K562 (cell line): ENCODE data around the gene IGF2BP1. TPM values are rescaled to one million over a fixed set of nuclear protein-coding genes. Genes with fewer than 3 reads are reported as not detected.

ENCODE experiments used
- CREB1 ChIP-seq, 2 experiments: sonication (generic) in 1 of 2; formaldehyde crosslinking in 1 of 2; IDR thresholded peaks; 2 replicates each; pipeline versions ENCODE4 v1.6.1 to v1.8.0; 2012 to 2022; ENCODE audit warnings: inconsistent platforms in 1 of 2, mild to moderate bottlenecking in 1 of 2, missing genetic modification reagents in 1 of 2, moderate library complexity in 1 of 2
- CXXC5 ChIP-seq: fragments of 250-450 bp; sonication (Bioruptor Pico); IDR thresholded peaks from 2 replicates; pipeline ENCODE4 v1.8.0; 2022; ENCODE audit warnings: inconsistent platforms, mild to moderate bottlenecking, moderate library complexity
- LCOR ChIP-seq: sonication (generic); formaldehyde crosslinking; IDR thresholded peaks from 2 replicates; pipeline ENCODE4 v1.8.0; 2022; ENCODE audit warnings: mild to moderate bottlenecking, missing genetic modification reagents
- MED1 ChIP-seq: sonication (generic); formaldehyde crosslinking; IDR thresholded peaks from 2 replicates; pipeline ENCODE4 v1.8.1; 2023; ENCODE audit warnings: missing genetic modification reagents, borderline replicate concordance
- NELFE ChIP-seq: IDR thresholded peaks from 2 replicates; pipeline ENCODE4 v1.6.1; 2011; ENCODE audit warnings: mild to moderate bottlenecking; ENCODE audit not compliant: insufficient read depth, insufficient read length
- NFXL1 ChIP-seq: fragments of 450-650 bp; formaldehyde crosslinking; IDR thresholded peaks from 2 replicates; pipeline ENCODE4 v1.4.0; 2021; ENCODE audit warnings: mild to moderate bottlenecking
- SNIP1 ChIP-seq: fragments of 450-650 bp; IDR thresholded peaks from 2 replicates; pipeline ENCODE4 v1.7.1; 2017; ENCODE audit warnings: low read depth, mild to moderate bottlenecking
- SP1 ChIP-seq: sonication (generic); formaldehyde crosslinking; IDR thresholded peaks from 2 replicates; pipeline ENCODE4 v1.8.1; 2022; ENCODE audit warnings: mild to moderate bottlenecking, missing genetic modification reagents
- TBL1XR1 ChIP-seq, 2 experiments: IDR thresholded peaks; 2 replicates each; pipeline ENCODE4 v1.6.1; 2012; ENCODE audit warnings: improper control_type of control experiment in 2 of 2, low read length in 2 of 2, mild to moderate bottlenecking in 1 of 2
- ZEB2 ChIP-seq: fragments of 450-650 bp; IDR thresholded peaks from 2 replicates; pipeline ENCODE4 v1.6.1; 2016
- ZNF212 ChIP-seq: fragments of 450-650 bp; formaldehyde crosslinking; IDR thresholded peaks from 2 replicates; pipeline ENCODE4 v1.4.0; 2020; ENCODE audit warnings: mild to moderate bottlenecking
- polyA plus RNA-seq, 8 experiments: library from polyadenylated mRNA; depleted of rRNA in 4 of 8; stranded (reverse) in 5 of 8; unstranded in 3 of 8; fragments of >200 nt; fragmentation: Nextera tagmentation in 2 of 8; fragmentation: Illumina TruSeq in 1 of 8; extraction: Ambion mirVana in 2 of 8; extraction: Trizol in 1 of 8; gene quantifications; 2 replicates each; pipeline versions ENCODE4 v1.2.1 to v1.2.3, GENCODE V29; 2011 to 2014; ENCODE audit warnings: inconsistent platforms in 1 of 8, missing spikeins in 1 of 8
- total RNA-seq, 7 experiments: library from RNA; depleted of rRNA in 6 of 7; stranded (reverse); fragments of >200 nt in 6 of 7; fragmentation: Illumina TruSeq in 2 of 7; extraction: Trizol in 2 of 7; gene quantifications; 2 replicates each; pipeline versions ENCODE4 v1.2.1 to v1.2.3, GENCODE V29; 2011 to 2021; ENCODE audit warnings: low replicate concordance in 1 of 7
- TF ChIP-seq, protein P1 (sequence below): fragments of 250-450 bp; sonication (Bioruptor Pico); IDR thresholded peaks from 2 replicates; pipeline ENCODE4 v1.8.0; 2022; ENCODE audit warnings: inconsistent platforms, mild to moderate bottlenecking, moderate library complexity, borderline replicate concordance
- TF ChIP-seq, protein P2 (sequence below): sonication (generic); formaldehyde crosslinking; IDR thresholded peaks from 2 replicates; pipeline ENCODE4 v1.8.0; 2023; ENCODE audit warnings: mild to moderate bottlenecking, missing genetic modification reagents
- TF ChIP-seq, protein P3 (sequence below): fragments of 450-650 bp; formaldehyde crosslinking; IDR thresholded peaks from 2 replicates; pipeline ENCODE4 v1.4.0; 2022; ENCODE audit warnings: mild to moderate bottlenecking, moderate library complexity
- TF ChIP-seq, protein P4 (sequence below): sonication (generic); formaldehyde crosslinking; IDR thresholded peaks from 2 replicates; pipeline ENCODE4 v1.8.0; 2022; ENCODE audit warnings: missing genetic modification reagents, mild to moderate bottlenecking, moderate library complexity, borderline replicate concordance
- TF ChIP-seq, protein P5 (sequence below): fragments of 450-650 bp; IDR thresholded peaks from 2 replicates; pipeline ENCODE4 v1.6.1; 2016
- TF ChIP-seq, protein P6 (sequence below): fragments of 450-650 bp; IDR thresholded peaks from 2 replicates; pipeline ENCODE4 v1.6.1; 2018; ENCODE audit not compliant: partially characterized antibody

The IGF2BP1 gene
- total and polyA plus RNA-seq, 9 of the 15 experiments (the other 6 are each of a cell fraction or from before 2014, with no cell fraction given) = 13.0 to 318 (median 53.6) TPM

DNA sequence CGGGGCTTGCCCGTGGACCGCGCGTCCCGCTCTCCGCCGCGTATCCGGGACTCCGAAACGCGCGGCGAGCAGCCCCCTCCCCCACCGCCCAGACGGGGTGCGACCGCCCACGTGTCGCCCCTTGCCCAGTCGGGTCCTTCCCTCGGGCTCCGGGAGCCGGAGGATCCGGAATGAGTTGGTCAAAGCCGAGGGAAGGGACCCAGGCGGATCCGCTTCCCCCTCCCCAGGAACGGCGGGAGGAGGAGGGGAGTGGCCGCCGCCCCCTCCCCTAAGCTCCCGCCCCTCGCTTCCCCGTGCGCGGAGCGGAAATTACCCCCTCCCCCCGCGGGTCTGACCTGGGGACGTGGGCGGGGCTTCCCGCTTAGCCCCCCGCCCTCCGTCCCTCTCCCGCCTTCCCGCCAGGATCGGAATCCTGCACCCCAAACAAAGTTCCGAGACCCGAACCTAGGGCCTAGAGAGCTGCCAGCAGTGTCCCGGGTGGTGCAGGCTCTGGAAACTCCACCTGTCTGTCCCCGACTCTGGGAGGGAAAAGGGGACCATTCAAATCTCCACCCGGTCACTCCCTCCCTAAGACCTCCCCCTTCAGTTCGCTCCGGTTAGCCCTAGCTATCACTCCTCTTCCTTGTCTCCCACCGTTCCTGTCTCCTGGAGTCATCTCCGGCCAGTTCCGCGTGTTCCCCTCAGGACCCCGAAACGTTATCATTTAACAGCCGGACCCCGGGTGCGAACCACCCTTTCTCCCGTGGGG is 1.0 kb upstream of the IGF2BP1 start (continued):
- TF ChIP-seq, protein P1, sequence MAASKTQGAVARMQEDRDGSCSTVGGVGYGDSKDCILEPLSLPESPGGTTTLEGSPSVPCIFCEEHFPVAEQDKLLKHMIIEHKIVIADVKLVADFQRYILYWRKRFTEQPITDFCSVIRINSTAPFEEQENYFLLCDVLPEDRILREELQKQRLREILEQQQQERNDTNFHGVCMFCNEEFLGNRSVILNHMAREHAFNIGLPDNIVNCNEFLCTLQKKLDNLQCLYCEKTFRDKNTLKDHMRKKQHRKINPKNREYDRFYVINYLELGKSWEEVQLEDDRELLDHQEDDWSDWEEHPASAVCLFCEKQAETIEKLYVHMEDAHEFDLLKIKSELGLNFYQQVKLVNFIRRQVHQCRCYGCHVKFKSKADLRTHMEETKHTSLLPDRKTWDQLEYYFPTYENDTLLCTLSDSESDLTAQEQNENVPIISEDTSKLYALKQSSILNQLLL (CRISPR knock-in tag) = no peak
- TF ChIP-seq NFXL1 (CRISPR knock-in tag) = no peak
- peak; percentile 74 for TF ChIP-seq CXXC5
- TF ChIP-seq, protein P2, sequence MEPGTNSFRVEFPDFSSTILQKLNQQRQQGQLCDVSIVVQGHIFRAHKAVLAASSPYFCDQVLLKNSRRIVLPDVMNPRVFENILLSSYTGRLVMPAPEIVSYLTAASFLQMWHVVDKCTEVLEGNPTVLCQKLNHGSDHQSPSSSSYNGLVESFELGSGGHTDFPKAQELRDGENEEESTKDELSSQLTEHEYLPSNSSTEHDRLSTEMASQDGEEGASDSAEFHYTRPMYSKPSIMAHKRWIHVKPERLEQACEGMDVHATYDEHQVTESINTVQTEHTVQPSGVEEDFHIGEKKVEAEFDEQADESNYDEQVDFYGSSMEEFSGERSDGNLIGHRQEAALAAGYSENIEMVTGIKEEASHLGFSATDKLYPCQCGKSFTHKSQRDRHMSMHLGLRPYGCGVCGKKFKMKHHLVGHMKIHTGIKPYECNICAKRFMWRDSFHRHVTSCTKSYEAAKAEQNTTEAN (CRISPR knock-in tag) = no peak
- TF ChIP-seq, protein P3, sequence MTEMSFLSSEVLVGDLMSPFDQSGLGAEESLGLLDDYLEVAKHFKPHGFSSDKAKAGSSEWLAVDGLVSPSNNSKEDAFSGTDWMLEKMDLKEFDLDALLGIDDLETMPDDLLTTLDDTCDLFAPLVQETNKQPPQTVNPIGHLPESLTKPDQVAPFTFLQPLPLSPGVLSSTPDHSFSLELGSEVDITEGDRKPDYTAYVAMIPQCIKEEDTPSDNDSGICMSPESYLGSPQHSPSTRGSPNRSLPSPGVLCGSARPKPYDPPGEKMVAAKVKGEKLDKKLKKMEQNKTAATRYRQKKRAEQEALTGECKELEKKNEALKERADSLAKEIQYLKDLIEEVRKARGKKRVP = no peak
- TF ChIP-seq ZEB2 = no peak
- peak; percentile 81 for TF ChIP-seq LCOR
- TF ChIP-seq, protein P4, sequence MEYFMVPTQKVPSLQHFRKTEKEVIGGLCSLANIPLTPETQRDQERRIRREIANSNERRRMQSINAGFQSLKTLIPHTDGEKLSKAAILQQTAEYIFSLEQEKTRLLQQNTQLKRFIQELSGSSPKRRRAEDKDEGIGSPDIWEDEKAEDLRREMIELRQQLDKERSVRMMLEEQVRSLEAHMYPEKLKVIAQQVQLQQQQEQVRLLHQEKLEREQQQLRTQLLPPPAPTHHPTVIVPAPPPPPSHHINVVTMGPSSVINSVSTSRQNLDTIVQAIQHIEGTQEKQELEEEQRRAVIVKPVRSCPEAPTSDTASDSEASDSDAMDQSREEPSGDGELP (CRISPR knock-in tag) = peak; percentile 72; the same call in 1 of the 2 replicates
- peak; percentile 72; the same call in 1 of the 2 replicates for TF ChIP-seq SP1 (CRISPR knock-in tag)
- 0 out of 2 replicates have a peak, but pooled peaks have one; percentile 53 for TF ChIP-seq MED1
- TF ChIP-seq ZNF212 (CRISPR knock-in tag) = no peak
- TF ChIP-seq, protein P5, sequence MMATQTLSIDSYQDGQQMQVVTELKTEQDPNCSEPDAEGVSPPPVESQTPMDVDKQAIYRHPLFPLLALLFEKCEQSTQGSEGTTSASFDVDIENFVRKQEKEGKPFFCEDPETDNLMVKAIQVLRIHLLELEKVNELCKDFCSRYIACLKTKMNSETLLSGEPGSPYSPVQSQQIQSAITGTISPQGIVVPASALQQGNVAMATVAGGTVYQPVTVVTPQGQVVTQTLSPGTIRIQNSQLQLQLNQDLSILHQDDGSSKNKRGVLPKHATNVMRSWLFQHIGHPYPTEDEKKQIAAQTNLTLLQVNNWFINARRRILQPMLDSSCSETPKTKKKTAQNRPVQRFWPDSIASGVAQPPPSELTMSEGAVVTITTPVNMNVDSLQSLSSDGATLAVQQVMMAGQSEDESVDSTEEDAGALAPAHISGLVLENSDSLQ = no peak; the same call in 1 of the 2 replicates
- no peak for TF ChIP-seq CREB1 (IDR thresholded peaks at IDR 0.05)
- peak; percentile 70 for TF ChIP-seq CREB1 (CRISPR knock-in tag; IDR thresholded peaks at IDR 0.05)
- TF ChIP-seq SNIP1 = no peak
- TF ChIP-seq, protein P6, sequence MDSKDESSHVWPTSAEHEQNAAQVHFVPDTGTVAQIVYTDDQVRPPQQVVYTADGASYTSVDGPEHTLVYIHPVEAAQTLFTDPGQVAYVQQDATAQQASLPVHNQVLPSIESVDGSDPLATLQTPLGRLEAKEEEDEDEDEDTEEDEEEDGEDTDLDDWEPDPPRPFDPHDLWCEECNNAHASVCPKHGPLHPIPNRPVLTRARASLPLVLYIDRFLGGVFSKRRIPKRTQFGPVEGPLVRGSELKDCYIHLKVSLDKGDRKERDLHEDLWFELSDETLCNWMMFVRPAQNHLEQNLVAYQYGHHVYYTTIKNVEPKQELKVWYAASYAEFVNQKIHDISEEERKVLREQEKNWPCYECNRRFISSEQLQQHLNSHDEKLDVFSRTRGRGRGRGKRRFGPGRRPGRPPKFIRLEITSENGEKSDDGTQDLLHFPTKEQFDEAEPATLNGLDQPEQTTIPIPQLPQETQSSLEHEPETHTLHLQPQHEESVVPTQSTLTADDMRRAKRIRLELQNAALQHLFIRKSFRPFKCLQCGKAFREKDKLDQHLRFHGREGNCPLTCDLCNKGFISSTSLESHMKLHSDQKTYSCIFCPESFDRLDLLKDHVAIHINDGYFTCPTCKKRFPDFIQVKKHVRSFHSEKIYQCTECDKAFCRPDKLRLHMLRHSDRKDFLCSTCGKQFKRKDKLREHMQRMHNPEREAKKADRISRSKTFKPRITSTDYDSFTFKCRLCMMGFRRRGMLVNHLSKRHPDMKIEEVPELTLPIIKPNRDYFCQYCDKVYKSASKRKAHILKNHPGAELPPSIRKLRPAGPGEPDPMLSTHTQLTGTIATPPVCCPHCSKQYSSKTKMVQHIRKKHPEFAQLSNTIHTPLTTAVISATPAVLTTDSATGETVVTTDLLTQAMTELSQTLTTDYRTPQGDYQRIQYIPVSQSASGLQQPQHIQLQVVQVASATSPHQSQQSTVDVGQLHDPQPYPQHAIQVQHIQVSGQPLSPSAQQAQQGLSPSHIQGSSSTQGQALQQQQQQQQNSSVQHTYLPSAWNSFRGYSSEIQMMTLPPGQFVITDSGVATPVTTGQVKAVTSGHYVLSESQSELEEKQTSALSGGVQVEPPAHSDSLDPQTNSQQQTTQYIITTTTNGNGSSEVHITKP = peak; percentile 49
- no peak for TF ChIP-seq NELFE
- TF ChIP-seq TBL1XR1 (IDR thresholded peaks at IDR 0.05; ENCODE audit: low read length in 2 of 2) = no peak
